ENCODE data around the gene NPDC1.
A peak's percentile ranks its signal among the peaks of the same experiment; 100 is the strongest.

Gene NPDC1

DNA sequence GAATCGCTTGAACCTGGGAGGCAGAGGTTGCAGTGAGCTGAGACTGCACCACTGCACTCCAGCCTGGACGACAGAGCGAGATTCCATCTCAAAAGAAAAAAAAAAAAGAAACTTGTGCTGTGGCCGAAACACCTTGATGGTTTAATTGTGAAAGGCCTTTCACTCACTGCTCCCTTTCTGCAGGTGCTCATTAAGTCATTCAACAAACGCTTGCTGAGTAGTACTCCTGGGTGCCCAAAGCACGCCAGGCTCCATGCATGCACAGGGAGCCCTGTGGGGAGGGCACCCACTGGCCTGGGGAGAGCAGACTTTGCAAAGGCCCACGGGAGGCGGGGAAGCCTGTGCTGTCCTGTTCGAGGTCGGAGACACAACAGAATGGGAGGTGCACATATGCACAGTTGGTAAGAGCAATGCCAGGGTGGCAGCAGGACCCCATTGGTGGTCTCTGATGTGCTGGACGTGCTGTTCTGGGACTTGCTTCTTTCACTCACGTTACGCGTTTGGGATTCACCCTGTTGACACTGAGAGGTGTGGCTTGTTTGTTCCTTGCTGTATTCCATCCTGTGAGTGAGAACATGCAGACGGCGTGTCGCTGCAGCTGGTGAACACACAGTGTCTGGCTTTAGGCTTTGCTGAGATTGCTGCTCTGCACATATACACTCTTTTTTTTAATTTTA is 10.9 kb upstream of the NPDC1 start:
- no peak for DNase-seq (ENCODE audit: low spot score)

DNA sequence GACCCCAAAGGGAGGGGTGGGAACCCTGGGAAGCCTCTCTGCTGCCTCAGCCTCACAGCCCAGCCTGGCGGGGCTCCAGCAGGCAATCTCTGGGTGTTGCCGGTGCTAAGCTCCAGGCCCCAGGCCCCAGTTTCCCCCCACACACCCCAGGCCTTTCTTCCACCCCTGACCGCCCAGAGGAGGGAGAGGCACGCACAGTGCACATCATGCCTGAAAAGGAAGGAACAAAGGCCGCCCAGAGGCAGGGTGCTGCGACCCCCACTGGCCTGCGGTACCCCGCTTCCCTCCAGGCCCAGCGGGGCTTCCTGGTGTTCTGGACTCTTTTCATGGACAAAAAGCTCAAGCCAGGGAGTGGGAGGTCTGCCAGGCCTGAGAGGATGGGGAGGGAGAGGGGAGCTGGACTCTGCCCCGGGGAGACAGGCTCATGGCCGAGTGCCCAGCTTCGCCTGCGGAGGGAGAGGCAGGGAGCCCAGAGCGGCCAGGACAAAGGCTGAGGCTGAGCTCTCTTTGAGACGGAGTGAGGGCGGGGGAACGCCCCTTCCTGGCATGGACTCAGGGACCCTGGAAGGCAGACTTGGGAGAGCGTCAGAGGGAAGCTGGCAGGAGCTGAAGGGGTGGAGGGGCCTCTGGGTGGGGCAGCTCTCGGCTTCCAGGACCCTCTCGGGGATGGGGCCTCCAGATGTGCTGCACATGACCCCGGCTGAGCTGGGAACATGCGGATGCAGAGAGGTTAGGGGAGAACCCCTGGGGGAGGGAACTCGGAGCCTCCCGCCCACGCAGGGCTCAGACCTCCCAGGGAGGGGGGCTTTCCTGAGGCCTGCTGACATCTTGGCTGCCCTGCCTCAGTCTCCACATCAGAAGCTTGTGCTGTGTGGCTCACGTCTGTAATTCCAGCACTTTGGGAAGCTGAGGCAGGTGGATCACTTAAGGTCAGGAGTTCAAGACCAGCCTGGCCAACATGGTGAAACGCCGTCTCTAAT is 9.7 kb upstream of the NPDC1 start:
- DNase-seq (ENCODE audit: low spot score) = no peak

DNA sequence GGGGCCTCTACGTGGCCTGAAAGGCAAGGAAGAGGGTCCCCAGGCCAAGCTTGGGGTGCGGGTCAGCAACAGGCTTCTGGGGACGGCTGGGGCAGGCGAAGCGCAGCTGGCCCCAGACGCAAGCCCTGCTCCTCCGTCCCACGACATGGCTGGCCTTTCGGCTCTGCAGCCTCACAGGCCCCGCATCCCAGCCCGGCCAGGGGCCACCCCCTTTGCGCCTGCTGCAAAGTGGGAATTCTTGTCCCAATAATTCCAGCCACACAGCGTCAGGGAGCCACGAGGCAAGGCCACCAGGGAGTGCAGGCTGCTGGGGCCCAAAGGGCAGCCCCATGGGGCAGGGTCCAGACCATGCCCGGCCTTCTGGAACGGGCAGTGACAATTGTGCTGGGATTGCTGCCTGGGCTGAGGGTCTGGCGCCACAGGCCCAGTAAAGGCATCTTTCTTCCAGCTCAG is 9.0 kb upstream of the NPDC1 start:
- DNase-seq (ENCODE audit: low spot score) = no peak

DNA sequence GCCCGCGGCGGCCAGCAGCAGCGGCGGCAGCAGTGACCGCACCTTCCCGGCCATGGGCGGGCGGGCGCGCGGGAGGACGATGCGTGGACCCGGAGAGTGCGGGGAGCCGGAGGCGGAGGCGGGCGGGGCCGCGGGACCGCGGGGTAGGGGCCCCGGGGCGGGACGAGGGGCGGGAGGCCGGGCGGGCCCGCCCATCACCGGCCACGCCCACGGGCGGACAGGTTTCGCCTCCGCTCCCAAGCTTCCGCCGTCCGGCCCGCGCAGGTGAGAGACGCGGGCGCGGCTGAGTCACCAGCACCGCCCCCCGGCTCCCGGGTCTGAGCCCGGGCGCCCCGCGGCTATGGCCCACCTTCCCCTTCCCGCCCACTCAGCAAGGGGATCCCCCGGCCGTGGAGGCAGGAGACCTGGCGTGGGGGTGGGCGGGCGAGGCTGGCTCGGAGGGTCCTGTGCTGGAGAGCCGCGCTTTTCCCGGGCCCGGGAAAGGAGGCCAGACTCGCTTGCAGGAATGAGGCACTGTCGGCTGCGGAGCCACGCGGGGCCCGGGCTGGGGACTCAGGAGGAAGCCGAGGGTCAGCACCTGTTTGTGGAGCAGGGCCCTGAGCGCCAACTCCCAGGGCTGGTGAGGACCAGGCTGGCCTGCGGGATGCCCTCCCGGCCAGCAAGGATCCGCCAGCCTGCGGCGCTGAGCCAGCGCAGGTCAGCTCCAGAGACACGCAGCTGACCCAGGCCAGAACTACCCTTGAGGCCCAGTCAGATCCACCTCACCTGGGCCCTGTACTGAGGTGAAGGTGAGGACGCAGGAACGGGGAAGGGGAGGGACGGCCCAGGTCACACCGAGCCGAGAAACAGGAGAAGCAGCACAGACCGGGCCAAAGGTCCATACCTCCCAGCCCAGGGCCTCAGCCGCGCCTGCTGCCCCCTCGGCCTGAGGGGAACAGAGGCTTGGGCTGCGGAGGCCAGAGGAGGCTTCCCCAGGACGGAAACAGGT is 8.3 kb upstream of the NPDC1 start, which contains the start of gene ENTPD2:
Gene ENTPD2, minus strand, starts transcription at position 118 of the 988 bp plus-strand sequence. Its CDS starts 64 bp downstream, at position 54.
- DNase-seq (ENCODE audit: low spot score) = peak; percentile 61

DNA sequence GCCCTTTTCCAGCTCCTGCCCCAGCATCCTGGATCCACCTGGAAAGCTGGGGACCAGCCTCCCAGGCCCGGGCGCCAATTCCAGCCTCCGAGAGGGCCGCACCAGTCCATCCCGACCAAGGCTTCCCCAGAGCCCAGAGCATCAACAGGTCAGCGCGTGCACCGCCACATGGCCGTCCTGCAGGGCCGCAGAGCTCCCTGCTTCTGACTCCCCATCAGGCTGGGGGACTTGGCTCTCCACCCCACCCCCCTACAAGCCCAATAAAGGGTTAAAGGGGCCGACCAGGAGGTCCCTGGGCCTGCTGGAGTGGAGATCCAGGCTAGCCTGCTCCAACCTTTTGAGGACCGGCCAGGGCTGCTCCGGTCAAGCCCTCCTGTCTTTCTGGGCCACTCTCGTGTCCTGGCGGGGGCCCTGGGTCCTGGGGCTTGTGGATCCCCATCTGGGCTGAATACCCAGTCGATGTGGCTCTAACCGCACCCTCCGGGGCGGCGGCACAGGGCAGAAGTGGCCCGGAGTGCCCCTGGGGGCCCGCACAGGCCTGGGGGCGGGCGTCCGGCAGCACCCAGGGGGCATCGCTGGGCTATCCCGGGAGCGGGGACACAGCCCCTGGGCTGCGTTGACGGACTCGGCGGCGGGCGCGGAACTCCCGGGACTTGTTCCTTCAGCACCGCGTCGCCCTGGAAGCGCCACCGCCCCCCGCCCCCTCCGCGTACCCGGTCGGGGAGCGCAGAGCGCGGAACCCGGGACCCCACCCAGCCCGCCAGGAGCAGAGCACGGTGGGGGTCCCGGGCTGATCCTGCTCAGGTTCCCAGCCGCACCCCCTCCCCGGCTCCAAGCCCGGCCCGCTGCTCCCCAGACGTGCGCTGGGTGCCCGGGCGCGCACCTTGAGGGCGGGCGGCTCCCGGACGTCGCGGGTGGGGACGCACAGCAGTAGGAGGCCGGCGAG is 7.3 kb upstream of the NPDC1 start:
- no peak for DNase-seq (ENCODE audit: low spot score)

DNA sequence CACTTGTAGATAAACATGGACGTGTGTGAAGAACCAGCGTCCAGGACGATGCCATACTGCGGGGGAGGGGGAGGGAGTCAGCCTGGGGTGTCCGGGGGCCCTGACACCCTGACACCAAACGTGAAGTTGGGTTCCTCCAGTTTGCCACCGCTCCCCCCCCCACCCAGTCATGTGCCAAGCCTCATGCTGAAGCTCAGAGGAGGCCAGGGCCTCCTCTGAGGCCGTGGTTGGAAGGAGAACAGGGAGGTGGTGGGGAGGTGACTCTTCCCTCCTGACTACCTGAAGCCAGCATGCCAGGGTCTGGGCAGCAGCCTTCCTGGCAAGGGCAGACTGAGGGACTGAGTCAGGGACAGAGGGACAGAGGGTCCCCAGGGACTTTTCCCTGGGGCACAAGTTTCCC is 6.3 kb upstream of the NPDC1 start:
- DNase-seq (ENCODE audit: low spot score) = no peak

DNA sequence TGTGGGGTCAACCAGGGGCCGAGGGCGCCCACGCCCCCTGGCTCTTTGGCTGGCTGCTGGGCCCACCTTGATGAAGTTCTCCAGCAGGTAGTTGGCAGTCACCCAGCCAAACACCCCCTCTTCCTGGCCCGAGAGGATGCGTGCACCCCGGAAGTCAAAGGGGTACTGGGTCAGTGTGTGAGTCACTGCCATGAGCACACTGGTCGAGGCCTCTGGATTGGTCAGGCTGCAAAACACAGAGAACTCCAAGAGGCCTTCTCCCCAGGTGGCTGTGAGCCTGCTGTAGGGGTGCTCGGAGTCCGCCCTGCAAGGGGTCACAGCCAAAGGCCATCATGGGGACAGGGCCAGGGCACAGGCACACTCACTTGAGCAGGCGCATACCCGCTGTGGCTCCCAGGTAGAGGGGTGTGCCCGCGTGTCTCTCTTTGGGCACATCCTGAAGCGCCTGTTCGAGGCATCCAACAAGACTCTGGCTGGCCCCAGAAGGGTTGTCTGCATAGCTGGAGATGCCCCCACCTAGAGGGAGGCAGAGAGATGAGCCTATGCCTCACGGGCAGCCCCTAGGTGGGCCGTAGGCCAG is 5.3 kb upstream of the NPDC1 start:
- no peak for DNase-seq (ENCODE audit: low spot score)

DNA sequence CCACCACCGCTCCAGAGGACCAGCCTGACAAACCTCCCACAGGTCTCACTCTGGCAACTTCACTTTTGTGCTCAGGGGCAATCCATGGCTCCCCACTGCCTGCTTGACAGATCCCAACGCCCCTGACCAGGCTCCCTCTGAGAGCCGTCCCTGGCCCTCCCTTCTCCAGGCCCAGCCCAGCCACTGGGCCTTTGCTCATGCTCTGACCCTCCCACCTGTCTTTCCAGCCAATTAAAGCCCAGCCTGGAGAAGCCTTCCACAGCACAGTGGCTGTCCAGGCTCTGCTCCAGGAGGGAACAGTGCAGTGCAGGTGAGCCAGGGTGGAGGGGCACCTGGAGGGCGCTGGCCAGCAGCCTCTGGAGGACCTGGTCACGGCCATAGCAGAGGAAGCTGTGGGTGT is 4.6 kb upstream of the NPDC1 start:
- DNase-seq (ENCODE audit: low spot score) = no peak

DNA sequence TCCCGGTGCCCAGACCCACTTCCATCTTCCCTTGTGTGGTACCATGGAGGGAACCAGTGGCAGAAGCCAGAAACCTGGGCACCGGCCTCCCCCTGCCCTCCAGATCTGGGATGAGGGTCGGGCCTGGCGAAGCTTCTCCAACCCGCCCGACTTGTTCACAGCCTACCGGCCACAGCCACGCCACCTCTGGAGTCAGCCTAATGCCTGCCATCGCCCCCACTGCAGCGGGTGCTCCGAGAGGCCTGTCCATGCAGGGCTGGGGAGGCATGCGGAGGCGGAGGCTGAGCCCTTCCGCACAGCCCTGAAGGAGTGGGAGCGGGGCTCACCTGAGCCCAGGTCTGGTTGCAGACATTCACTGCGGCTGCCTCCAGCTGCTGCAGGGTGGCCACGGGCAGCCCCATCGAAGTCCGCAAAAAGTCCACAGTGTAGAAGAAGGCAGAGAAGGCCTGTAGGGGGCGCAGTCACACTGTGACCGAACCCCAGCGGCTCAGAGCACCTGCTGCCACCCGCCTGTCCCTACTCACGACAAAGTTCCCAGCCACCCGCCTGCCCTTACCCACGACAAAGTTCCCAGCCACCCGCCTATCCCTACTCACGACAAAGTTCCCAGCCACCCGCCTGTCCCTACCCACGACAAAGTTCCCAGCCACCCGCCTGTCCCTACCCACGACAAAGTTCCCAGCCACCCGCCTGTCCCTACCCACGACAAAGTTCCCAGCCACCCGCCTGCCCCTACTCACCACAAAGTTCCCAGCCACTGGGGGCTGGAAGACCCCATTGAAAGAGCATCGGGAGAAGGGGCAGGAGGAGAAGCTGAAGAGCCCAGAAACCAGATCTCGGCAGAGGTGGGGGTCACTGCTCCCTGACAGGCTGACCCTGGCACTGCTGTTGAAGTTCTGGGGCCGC is 3.8 kb upstream of the NPDC1 start:
- peak; percentile 60 for DNase-seq (ENCODE audit: low spot score)

DNA sequence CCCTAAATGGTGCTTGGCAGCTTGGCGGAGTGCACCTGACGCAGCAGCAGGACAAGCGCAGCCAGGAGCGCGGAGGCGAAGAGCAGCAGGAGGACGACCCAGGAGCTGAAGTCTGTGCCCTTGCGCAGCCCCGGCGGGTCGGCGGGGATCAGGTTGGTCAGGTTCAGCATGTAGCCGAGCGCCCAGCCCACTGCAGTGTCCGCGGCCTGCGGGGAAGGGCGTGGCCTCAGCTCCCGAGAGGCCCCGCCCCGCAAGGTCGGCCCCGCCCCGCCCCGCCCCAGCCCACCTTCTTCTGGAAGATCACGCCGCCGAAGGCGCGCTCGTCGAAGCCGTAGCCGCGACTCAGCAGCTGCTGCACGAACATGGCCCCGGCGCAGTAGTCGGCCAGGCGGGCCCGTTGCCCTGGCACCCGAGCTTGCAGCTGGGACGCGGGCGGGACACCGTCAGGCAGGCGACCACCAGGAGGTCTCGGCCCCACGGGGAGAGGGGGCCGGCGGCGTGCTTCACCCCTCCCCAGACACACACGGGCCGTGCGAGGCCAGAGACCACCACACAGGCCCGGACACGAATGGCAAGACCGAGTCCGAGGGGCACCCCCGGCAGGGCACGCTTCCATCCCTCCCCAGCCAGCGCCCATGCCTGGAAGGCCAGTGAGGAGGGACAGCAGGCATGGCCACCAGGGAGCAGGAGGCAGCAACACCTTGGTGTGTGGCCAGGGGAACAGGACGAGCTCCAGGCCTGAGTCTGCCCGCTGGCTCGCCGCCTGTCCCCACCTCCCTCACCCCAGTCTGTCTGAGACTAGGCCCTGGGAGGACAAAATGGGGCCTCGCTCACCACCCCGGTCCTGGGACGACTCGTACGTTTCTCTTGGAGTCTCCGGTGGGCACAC is 2.9 kb upstream of the NPDC1 start:
- DNase-seq (ENCODE audit: low spot score) = no peak

DNA sequence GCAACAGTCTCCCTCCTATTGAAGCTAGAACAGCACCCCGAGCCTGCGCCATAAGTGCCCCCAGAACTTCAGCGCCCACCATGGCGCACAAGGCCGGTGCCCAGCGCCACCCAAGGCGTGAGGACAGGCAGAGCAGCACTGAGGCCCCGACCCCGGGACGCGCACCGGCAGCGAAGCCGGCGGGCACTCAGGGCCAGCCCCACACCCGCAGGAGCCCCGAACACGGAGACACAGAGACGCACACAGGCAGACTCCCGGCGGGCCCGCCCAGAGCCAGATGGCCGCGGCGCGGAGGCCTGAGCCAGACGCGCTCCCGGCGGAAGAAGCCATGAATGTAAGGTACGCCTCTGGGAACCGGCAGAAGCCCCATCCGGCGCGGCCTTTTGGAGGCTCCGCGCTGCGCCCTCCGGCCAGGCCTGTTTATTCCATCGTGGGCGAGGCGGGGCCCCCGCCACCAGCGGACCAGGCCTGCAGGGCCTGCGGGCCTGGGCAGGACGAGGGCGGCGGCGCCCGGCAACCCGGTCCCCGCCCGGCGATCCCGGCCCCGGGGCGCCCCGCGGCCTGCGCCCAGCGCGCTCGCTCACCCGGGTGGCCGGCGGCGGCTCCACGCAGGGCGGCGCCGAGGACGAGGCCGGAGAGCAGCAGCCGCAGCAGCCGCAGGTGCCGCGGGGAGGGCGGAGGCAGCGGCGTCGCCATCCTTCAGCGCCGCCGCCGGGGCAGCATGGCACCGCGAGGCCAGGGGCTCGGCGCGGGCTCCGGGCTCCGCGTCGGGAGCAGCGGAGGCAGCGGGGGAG is 486 bp downstream of the NPDC1 start:
- DNase-seq (ENCODE audit: low spot score) = peak; percentile 54

DNA sequence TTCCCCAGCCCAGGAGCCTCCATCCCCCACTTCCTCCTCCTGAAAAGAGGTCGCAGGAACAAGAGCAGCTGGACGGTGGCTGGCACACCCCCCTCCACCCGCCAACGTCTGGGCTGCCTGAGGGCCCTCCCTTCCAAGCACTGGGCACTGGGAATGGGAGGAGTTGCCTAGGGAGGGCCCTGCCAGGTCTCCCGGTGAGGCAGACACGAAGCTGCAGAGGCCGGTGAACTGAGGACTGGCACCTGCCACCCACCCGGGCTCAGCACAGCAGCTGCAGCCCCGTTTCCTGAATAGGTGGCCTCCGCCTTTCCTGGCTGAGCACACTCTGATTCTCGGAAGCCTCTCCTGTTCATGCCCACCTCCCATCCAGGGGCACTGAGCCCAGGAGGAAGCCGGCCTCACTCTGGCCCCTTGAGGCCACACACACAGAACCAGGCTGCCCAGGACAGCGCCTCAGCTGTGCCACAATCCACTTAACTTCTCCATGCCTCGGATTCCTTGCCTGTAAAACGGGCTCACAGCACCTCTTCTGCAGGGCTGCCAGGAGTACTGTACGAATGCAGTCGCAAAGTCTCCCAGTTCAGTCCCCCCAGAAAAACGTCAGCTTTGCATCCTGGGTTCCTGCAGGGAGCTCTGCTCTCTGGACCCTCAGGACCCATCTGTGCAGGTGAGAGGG is 1.3 kb downstream of the NPDC1 start:
- peak; percentile 76 for DNase-seq (ENCODE audit: low spot score)

DNA sequence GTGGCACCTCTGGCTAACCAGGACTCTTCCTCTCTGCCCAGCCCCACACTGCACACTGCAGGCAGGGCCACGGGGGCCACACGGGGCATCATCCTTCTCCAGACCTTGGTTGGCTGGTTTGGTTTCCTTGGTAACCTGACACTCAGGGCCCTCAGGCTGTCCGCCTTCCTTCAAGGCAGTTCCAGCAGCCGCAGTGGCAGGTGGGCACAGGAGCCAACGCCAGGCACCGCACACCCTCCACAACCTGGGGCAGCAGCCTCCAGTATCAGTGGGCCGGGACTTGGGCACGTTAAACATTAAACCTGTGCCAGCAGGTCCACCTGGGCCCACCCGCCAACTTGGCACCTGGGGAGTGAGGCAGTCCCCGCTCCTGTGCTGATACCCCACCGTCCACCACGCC is 1.9 kb downstream of the NPDC1 start:
- DNase-seq (ENCODE audit: low spot score) = peak; percentile 29

DNA sequence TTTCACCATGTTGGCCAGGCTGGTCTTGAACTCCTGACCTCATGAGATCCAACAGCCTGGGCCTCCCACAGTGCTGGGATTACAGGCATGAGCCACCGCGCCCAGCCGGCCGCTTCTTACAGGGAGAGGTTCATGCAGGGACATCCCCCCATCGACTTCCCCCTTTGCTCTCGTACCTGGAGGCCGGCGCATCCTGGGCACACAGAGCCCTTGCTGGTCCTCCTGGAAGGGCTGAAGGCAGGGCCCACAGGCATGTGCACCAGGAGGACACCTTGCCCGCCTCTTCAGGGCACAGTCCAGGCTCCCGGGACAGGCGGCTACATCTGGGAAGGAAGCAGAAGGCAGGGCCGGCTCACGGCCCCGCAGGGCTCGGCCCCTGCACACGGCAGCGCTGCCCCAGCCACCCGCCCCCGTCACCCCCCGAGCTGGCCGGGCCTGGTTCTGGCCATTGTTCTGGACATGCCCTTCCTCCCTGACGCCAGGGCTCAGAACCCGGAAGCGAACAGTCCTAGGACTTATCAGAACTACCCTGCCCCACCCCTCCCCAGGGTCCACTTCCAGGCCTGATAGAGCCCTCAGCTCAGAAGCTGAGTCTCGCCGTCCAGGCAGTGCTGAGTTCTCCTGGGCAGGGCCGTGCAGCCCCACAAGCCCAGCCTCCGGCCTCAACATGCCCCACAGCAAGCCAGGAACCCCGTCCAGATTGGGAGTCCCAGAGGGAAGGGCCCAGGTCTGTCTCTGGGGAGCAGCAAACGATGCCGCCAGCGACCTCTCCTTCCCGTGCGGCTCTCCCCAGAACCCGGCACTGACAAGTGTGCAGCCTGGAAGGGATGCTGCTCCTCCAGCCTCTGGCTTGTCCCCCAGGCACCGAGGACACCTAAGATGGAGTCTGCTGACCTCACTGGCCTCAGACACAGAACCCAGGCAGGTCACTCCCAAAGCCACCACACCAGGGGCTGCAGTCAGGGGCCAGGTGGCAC is 2.9 kb downstream of the NPDC1 start:
- DNase-seq (ENCODE audit: low spot score) = no peak

DNA sequence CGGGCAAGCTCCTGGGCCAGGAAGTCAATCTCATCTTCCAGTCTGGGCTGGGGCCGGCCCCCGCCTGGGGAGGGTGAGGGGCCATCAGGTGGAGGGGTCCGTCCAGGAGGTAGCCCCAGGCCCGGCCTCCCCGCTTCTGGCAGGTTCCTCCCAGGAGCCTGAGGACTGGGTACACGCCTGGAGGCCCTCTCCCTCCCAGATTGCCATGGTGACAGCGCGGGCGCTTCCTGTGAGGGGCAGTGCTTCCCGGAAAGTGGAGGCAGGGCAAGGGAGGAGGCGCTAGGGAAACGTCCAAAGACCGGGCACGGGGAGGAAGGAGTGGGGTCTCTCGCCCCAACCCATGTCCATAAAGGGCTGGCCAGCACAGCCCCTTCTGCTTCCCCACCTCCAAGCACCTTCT is 4.9 kb downstream of the NPDC1 start:
- DNase-seq (ENCODE audit: low spot score) = no peak

DNA sequence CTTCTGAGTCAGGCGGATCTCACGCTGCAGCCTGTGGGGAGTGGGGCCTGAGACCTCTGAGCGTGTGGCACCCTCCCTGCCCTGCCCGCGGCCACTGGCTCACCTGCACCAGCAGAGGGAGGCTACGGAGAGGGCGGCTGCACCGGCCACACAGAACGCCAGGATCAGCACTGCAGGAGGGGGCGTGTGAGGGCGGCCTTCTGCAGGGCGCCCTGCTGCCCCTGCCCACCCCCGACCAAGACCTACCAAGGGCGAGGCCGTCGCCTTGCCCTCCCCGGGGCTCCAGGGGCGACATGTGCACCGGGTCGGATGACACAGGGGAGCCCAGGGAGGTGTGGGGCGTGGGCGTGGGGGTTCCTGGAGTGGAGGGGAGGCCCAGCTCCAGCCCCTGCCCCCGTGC is 5.4 kb downstream of the NPDC1 start:
- DNase-seq (ENCODE audit: low spot score) = no peak

Data from kidney tubule cell (primary cell).